ENCODE data around the gene PDCD5.
"Not testable (repeated sequence)": the region's sequence is repeated elsewhere in the genome, so short reads cannot be mapped to it uniquely, and the experiment has no call there.

The PDCD5 gene

GRCh38 chr19:32580353-32580900, 563 bp upstream of the PDCD5 start:
- no peak for DNase-seq

GRCh38 chr19:32581705-32582179, 752 bp downstream of the PDCD5 start:
- DNase-seq, result peak; percentile 27

GRCh38 chr19:32587747-32588504, 6.9 kb downstream of the PDCD5 start:
- DNase-seq, result not testable (repeated sequence)

- no peak for DNase-seq
These were observed 13.0 kb downstream of the PDCD5 start for GRCh38 chr19:32594021-32594420.

GRCh38 chr19:32595491-32595890, 14.5 kb downstream of the PDCD5 start:
- no peak for DNase-seq

- DNase-seq, result no peak
These were observed 17.0 kb downstream of the PDCD5 start for GRCh38 chr19:32598022-32598421.

GRCh38 chr19:32599258-32599657, 18.3 kb downstream of the PDCD5 start:
- DNase-seq, result no peak

- peak; percentile 76 for DNase-seq
These were observed 18.8 kb downstream of the PDCD5 start for GRCh38 chr19:32599736-32600157.

GRCh38 chr19:32603961-32604360, 23.0 kb downstream of the PDCD5 start:
- DNase-seq, result no peak

GRCh38 chr19:32605544-32605943, 24.6 kb downstream of the PDCD5 start:
- no peak for DNase-seq

- no peak for DNase-seq
These were observed 25.3 kb downstream of the PDCD5 start for GRCh38 chr19:32606289-32606688.

GRCh38 chr19:32607479-32607878, 26.5 kb downstream of the PDCD5 start:
- DNase-seq, result no peak

- DNase-seq, result no peak
These were observed 30.2 kb downstream of the PDCD5 start for GRCh38 chr19:32611161-32611560.

- DNase-seq, result no peak
These were observed 32.0 kb downstream of the PDCD5 start for GRCh38 chr19:32613008-32613407.

GRCh38 chr19:32614916-32615315, 33.9 kb downstream of the PDCD5 start:
- DNase-seq, result no peak

GRCh38 chr19:32615569-32615968, 34.6 kb downstream of the PDCD5 start:
- no peak for DNase-seq

- no peak for DNase-seq
These were observed 38.2 kb downstream of the PDCD5 start for GRCh38 chr19:32619051-32619685.

GRCh38 chr19:32622002-32622401, 41.0 kb downstream of the PDCD5 start:
- DNase-seq, result no peak

GRCh38 chr19:32624410-32624809, 43.4 kb downstream of the PDCD5 start:
- no peak for DNase-seq

- no peak for DNase-seq
These were observed 46.0 kb downstream of the PDCD5 start for GRCh38 chr19:32626969-32627368.

- DNase-seq, result no peak
These were observed 46.8 kb downstream of the PDCD5 start for GRCh38 chr19:32627714-32628270.

- DNase-seq, result no peak
These were observed 49.3 kb downstream of the PDCD5 start for GRCh38 chr19:32630338-32630737.

GRCh38 chr19:32631381-32631780, 50.4 kb downstream of the PDCD5 start:
- DNase-seq, result no peak

All from NCI-H345 (cell line).